Ecto neural progenitor cell (in vitro differentiated cells): ENCODE data around the gene FAM184A.
"Not testable (repeated sequence)": the region's sequence is repeated elsewhere in the genome, so short reads cannot be mapped to it uniquely, and the experiment has no call there.

ENCODE experiments used
- DNase-seq: peaks from one replicate; pipeline ENCODE4 v3.0.0-alpha.2; 2018; ENCODE audit warnings: low spot score

The FAM184A gene

DNA sequence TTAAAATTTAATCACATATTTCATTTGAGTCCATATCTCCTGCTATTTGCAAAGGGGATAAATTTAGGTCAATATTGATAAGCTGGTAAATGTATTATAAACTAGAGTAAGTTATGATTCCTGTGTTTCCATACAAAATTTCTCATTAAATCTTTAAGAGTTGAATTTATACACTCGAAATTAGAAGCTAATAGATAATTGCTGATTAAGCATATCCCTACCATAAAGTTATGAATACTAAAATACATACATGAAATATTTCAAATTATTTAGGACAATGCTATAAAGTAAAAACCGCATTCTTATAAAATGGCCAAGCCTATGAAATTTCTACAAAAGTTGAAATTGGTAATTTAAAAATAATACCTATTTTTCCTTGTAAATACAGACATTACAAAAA is 71.5 kb downstream of the FAM184A start:
- no peak for DNase-seq

GRCh38 chr6:119002069-119002468 is 76.4 kb downstream of the FAM184A start:
- DNase-seq, result no peak

- DNase-seq, result no peak
Observed at GRCh38 chr6:118999494-119000040, 78.9 kb downstream of the FAM184A start.

DNA sequence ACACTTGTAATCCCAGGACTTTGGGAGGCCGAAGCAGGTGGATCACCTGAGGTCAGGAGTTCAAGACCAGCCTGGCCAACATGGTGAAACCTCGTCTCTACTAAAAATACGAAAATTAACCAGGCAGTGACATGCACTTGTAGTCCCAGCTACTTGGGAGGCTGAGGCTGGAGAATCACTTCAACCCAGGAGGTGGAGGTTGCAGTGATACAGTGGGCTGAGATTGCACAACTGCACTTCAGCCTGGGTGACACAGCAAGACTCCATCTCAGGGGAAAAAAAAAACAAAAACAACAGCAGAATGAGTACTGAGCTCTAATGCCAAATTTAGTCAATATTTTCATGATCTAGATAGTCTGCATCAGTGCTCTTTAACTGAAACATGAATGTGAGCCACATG is 81.0 kb downstream of the FAM184A start:
- not testable (repeated sequence) for DNase-seq

DNA sequence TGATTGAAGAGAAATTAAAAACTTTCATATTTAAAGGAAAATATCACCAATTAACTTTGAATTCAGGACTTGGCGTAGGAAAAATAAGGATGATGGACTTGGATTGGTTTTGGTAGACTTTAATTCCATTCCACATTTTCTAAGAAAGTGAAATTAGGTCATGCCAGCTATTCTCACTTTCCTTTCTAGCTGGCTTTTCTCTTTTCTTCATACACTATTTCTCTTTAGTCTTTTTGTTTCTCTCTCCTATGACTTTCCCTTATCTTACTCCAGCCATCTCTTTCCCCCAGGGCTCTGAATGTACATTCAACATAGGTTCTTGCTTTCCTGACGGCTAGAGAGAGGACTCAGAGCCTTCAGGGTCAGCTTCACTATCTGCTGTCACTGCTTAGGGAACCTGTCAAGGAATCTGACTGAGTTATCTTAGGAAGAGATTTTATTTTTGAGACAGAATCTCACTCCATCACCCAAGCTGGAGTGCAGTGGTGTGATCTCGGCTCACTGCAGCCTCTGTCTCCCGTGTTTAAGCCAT is 82.1 kb downstream of the FAM184A start:
- no peak for DNase-seq

DNA sequence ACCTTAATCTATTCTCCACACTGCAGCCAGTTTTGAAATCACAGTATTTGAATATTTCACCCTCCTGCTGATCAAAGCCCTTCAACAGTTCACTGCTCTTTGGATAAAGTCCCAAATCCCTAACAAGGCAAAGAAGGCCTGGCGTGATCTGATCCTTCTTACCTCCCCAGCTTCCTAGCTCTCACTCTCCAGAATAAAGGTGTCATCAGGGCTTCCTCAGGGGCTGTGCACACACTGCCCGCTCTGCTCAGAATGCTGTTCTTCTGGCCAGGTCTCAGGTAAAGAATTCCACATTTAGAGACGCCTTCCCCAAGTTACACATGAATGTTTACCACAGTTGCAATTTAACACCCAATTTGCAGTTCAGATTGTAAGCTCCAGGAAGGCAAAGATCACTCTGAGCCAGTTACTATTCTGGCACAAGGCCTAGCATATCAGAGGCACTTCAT is 84.6 kb downstream of the FAM184A start:
- DNase-seq, result no peak

- no peak for DNase-seq
Observed at GRCh38 chr6:118993358-118993757, 85.1 kb downstream of the FAM184A start.

DNA sequence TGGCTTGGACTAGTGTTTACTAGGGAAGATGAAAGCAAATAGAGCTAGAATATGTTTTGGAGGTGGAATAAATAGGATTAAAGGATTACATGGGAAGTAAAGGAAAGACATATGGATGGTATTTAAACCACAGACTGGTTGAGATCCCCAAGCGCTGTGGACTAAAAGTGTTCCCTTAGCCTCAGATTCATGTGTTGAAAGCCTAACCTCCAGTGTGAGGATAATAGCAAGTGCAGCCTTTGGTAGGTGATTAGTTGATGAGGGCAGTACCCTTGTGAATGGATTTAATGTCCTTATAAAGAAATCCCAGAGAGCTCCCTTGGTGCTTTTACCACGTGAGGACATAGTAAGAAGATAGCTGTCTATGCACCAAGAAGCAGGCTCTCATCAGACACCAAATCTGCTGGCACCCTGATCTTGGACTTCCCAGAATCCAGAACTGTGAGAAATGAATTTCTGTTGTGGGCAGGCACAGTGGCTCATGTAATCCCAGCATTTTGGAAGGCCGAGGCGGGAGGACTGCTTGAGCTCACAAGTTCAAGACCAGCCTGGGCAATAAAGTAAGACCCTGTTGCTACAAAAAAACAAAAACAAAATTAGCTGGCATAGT is 86.2 kb downstream of the FAM184A start:
- DNase-seq, result no peak

GRCh38 chr6:118986312-118986711 is 92.2 kb downstream of the FAM184A start:
- no peak for DNase-seq

DNA sequence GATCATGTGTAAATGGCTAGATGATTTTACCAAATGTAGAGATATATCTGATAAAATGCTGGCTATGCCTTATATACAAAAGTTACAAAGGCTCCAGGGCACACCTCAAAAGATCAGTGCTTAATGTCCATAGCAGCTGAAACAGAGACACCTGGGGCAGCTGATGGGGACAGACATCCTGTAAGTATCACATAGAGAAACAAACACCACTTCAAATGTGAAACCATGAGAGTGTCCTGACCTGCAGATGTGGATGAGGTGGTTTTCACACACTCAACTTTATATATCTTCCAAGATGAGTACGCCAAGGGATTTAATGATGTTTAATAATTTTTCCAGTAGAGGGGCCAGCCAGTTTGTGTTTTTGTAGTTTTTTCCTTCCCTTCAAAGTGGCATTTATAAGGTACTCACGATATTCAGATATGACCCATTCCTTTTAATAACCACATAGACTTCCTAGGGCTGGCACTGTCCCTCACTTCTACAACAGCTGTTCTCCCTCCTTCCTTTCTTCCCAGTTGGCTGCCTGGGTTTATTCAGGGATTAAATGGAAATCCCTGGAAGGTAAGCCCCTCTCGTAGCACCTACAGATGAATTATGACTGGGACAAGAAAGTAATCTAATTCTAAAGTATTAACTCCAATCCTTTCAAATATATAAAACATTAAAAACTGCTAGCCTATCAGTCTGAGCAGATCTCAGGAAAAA is 93.2 kb downstream of the FAM184A start:
- no peak for DNase-seq

DNA sequence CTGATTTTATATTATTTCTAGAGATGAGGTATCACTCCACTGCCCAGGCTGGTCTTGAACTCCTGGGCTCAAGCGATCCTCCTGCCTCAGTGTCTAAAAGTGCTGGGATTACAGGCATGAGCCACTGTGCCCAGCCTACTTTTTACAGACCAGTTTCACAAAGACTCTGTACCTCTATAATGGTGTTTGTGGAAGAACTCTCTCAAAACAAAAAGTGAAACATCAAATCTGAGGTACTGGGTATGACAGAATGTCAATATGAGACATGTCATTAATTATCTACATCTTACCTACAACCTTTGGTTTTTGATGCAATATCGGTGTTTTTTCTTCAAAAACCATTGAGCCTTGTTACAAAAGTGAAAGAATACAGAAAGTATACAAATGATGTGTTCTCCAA is 94.1 kb downstream of the FAM184A start:
- no peak for DNase-seq

GRCh38 chr6:118982575-118982911 is 95.9 kb downstream of the FAM184A start:
- no peak for DNase-seq

DNA sequence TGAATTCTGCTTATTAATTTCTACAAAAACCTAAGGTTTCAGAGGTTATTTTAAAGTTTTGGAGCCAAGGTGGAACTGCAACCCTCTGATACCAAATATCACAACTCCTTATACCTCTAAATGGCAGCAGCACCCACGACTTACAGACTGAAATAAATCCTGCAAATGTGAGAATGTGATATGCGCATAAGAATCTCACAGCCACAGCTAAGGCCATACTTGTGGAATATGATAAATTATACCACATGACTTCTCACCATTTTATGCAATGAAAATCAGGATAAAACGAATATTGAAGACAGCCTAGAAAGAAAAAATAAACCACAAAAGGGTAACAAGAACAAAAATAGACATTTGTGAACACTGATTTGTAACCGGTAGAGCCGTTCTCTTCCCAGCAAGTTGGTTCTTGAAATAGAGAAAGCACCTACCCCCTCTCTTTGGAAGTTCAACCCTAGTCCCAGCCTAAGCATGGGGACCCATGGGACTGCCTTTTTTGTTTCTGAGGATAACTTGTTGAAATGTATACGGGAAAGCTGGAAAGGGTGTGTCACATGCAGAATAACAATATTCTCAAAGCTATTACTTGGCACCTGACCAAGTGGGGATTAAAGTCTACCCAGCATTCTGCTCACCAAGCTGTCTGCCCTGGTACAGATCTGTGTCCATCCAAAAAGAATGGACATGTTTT is 96.4 kb downstream of the FAM184A start:
- DNase-seq, result no peak

GRCh38 chr6:118980063-118980462 is 98.4 kb downstream of the FAM184A start:
- no peak for DNase-seq

DNA sequence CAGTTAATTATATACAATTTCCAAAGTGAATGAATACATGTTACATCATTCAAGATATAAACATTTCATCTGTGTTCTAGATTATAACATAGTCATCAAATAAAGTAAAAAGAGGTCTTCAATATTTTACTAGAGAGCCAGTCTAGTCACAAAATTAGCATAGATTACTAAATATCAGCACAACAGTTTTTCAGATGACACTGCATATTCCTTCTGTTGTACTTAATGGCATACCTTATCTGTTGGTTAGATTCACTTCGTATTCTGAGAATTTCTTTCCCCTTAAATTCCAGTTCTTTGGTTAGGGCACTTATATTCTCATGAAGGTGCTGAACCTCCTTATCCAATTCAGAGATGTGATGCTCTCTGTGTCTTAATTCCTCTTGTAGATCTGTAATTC is 103.7 kb downstream of the FAM184A start:
- DNase-seq, result no peak

- DNase-seq, result no peak
Observed at GRCh38 chr6:118971682-118972081, 106.8 kb downstream of the FAM184A start.

DNA sequence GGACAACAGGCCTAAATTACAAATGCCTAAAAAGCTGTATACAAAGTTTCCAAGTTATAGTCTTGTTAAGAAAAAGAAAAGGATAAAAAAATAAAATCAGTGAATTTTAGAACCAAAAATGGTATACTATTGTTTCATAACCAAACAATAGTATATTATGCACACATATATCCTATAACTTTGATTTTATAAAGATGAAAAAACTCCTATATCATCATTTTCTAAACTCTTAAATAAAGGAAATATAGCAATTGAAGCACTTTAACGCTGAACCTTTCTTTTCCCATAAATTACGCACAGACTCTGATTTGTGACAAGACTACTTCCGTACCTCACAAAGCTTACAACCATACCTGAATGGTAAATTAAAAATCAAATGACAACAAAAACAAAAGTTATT is 107.6 kb downstream of the FAM184A start:
- no peak for DNase-seq

GRCh38 chr6:118968416-118968815 is 110.0 kb downstream of the FAM184A start:
- DNase-seq, result no peak

DNA sequence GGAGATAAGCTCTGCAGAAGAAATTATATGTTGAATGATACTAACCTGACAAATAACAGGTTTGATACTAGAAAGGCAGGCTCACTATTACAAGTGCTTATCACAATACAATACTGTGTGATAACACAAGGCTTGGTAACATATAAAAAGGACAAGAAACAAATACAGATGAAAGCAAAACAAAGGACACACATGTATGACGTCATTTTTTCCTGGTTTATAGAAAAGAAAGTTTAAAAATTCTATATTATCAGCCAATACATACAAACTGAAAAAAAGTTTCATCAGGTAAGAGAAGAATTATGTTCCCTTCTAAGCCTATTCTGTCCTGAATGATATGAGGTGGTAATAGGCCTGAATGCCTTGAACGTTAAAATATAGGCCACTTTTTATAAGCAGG is 111.2 kb downstream of the FAM184A start:
- no peak for DNase-seq

DNA sequence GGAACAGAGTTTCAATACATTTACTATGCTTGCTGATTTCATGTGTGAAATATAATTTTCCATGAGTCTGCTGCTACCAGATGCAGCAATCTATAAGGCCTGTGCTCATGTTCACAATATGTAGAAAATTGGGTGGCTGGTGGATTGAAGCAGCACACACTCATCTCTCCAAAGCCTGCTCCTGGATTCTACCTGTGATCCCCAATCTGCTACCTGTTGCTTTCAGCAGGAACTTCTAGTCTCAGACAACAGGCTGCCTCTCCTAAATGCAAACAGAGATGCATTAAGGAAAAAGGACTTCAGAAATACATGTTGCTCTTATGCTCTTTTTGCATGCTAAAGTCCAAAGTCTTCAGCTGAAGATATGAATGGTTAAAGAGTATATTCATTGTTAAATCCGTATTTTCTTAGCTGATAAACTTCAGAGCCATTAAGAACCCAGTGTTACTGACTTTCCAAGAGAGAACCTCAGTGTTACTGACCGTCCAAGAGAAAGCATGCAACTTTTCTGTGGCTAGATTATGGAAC is 112.6 kb downstream of the FAM184A start:
- no peak for DNase-seq

DNA sequence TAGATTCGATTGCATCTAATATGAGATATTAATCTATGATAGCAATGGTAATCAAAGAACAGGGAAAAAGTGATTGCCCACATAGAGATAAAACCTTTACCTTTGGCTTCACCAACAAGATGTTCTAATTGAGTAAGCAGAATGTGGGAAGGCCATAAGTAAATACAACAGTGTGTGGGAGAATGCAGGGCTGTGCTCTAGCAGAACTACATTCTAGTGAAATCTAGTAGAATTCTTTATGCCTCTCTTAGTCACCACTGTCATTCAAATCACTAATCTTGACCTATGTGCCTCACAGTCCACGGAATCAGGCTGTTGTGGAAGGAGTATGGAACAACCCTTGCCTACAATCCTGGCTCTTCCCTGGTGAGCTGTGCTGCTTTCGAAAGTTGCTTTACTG is 113.1 kb downstream of the FAM184A start:
- no peak for DNase-seq

- DNase-seq, result no peak
Observed at GRCh38 chr6:118963003-118963402, 115.5 kb downstream of the FAM184A start.

GRCh38 chr6:118959903-118960302 is 118.6 kb downstream of the FAM184A start:
- no peak for DNase-seq
